ENCODE data around the gene RRP15.
A peak's percentile ranks its signal among the peaks of the same experiment; 100 is the strongest.

Gene RRP15

GRCh38 chr1:218284917-218285635 lies at the start of gene RRP15:
TSS of gene RRP15 (plus strand) at chr1:218285293. CDS start at chr1:218285317, 24 bp downstream.
- peak; percentile 31 to 65 for DNase-seq

GRCh38 chr1:218242171-218242570 lies 42.9 kb upstream of the RRP15 start:
- DNase-seq: no peak

GRCh38 chr1:218247339-218247738 lies 37.8 kb upstream of the RRP15 start:
- no peak for DNase-seq

GRCh38 chr1:218249338-218250140 lies 35.6 kb upstream of the RRP15 start:
- peak; percentile 2 to 17 for DNase-seq

GRCh38 chr1:218250492-218250891 lies 34.6 kb upstream of the RRP15 start:
- DNase-seq: no peak

- no peak for DNase-seq
Observed at GRCh38 chr1:218254296-218254946, 30.7 kb upstream of the RRP15 start.

GRCh38 chr1:218255090-218255489 lies 30.0 kb upstream of the RRP15 start:
- no peak for DNase-seq

- DNase-seq: no peak
Observed at GRCh38 chr1:218257371-218257770, 27.7 kb upstream of the RRP15 start.

GRCh38 chr1:218257971-218258370 lies 27.1 kb upstream of the RRP15 start:
- DNase-seq: no peak

- no peak for DNase-seq
Observed at GRCh38 chr1:218259339-218259738, 25.8 kb upstream of the RRP15 start.

- no peak for DNase-seq
Observed at GRCh38 chr1:218259800-218260199, 25.3 kb upstream of the RRP15 start.

GRCh38 chr1:218262259-218262658 lies 22.8 kb upstream of the RRP15 start:
- no peak for DNase-seq

GRCh38 chr1:218266356-218266755 lies 18.7 kb upstream of the RRP15 start:
- DNase-seq: no peak

- no peak for DNase-seq
Observed at GRCh38 chr1:218272366-218272765, 12.7 kb upstream of the RRP15 start.

- no peak for DNase-seq
Observed at GRCh38 chr1:218273762-218274479, 11.2 kb upstream of the RRP15 start.

GRCh38 chr1:218274511-218274910 lies 10.6 kb upstream of the RRP15 start:
- no peak for DNase-seq

GRCh38 chr1:218275823-218276222 lies 9.3 kb upstream of the RRP15 start:
- DNase-seq: no peak

- no peak for DNase-seq
Observed at GRCh38 chr1:218281285-218281684, 3.8 kb upstream of the RRP15 start.

- DNase-seq: peak in 1 of 2 experiments; percentile 26
Observed at GRCh38 chr1:218284377-218284916, 646 bp upstream of the RRP15 start.

- no peak for DNase-seq
Observed at GRCh38 chr1:218292515-218292914, 7.4 kb downstream of the RRP15 start.

- no peak for DNase-seq
Observed at GRCh38 chr1:218294546-218294945, 9.5 kb downstream of the RRP15 start.

- no peak for DNase-seq
Observed at GRCh38 chr1:218296162-218296561, 11.1 kb downstream of the RRP15 start.

GRCh38 chr1:218297461-218297860 lies 12.4 kb downstream of the RRP15 start:
- no peak for DNase-seq
